HL-60 (cell line): ENCODE measurements around the gene POP4.
A peak's percentile ranks its signal among the peaks of the same experiment; 100 is the strongest.

Experiments
- DNase-seq, 2 experiments: peaks; one replicate each; pipeline ENCODE4 v3.0.0-alpha.2; 2010 to 2020; ENCODE audit warnings: low read depth in 1 of 2, low spot score in 1 of 2
- H3K27ac ChIP-seq: fragments of 250-450 bp; sonication (Bioruptor Pico); replicated peaks from 2 replicates; pipeline ENCODE4 v1.5.1; 2020; ENCODE audit warnings: mild to moderate bottlenecking, moderate library complexity
- H3K27me3 ChIP-seq: fragments of 250-450 bp; sonication (Bioruptor Pico); 2 replicates; pipeline ENCODE4 v1.5.1; 2021; ENCODE audit warnings: mild to moderate bottlenecking, moderate library complexity; ENCODE audit not compliant: insufficient read depth, poor library complexity, severe bottlenecking
- H3K4me3 ChIP-seq: replicated peaks from 2 replicates; pipeline ENCODE4 v1.5.1; 2011; ENCODE audit warnings: mild to moderate bottlenecking, control low read depth, low read length; ENCODE audit not compliant: insufficient read depth
- CTCF ChIP-seq: IDR thresholded peaks from one replicate; pipeline ENCODE4 v1.5.1; 2011; ENCODE audit warnings: low read length, control low read depth, inconsistent platforms; ENCODE audit not compliant: insufficient read depth
- GABPA ChIP-seq: IDR thresholded peaks from 2 replicates; pipeline ENCODE4 v1.6.1; 2012; ENCODE audit warnings: low read depth
- POLR2AphosphoS5 ChIP-seq: IDR thresholded peaks from 2 replicates; pipeline ENCODE4 v1.6.1; 2012; ENCODE audit warnings: low read depth
- REST ChIP-seq: IDR thresholded peaks from 2 replicates; pipeline ENCODE4 v1.6.1; 2012; ENCODE audit warnings: low read depth; ENCODE audit not compliant: insufficient replicate concordance
- SPI1 ChIP-seq: IDR thresholded peaks from 2 replicates; pipeline ENCODE4 v1.6.1; 2012; ENCODE audit warnings: low read depth, mild to moderate bottlenecking, borderline replicate concordance

The POP4 gene

GRCh38 chr19:29664753-29665214 is 58.7 kb downstream of the POP4 start:
- Histone ChIP-seq H3K4me3 (peak overlapping the region; percentile 52), H3K27ac (no peak overlapping the region), H3K27me3 (peaks cover 3% of the 10 kb centered on the region)
- DNase-seq: no peak
- TF ChIP-seq REST (no peak), POLR2AphosphoS5 (no peak), GABPA (no peak), SPI1 (no peak), CTCF (no peak)

GRCh38 chr19:29665215-29665825 is 59.2 kb downstream of the POP4 start, which contains the start of gene PLEKHF1:
TSS of gene PLEKHF1 (plus strand) at chr19:29665461. CDS start at chr19:29673840, 8,379 bp downstream.
- Histone ChIP-seq H3K4me3 (peak within 1 kb of the TSS; percentile 52), H3K27me3 (peaks cover 3% of the 10 kb centered on the region), H3K27ac (no peak within 1 kb of the TSS)
- no peak for TF ChIP-seq CTCF
- TF ChIP-seq GABPA: no peak
- no peak for TF ChIP-seq POLR2AphosphoS5
- no peak for TF ChIP-seq REST
- TF ChIP-seq SPI1: no peak
- peak; percentile 63 to 64 for DNase-seq

GRCh38 chr19:29665826-29666577 is 59.9 kb downstream of the POP4 start:
- no peak overlapping the region for H3K27ac ChIP-seq
- peak overlapping the region; percentile 52 for H3K4me3 ChIP-seq
- H3K27me3 ChIP-seq: peaks cover 3% of the 10 kb centered on the region
- no peak for DNase-seq
- TF ChIP-seq GABPA (no peak), POLR2AphosphoS5 (no peak), SPI1 (no peak), CTCF (no peak), REST (no peak)
